ENCODE measurements around the gene AFF1. TPM values are rescaled to one million over a fixed set of nuclear protein-coding genes. Genes with fewer than 3 reads are reported as not detected.
A peak's percentile ranks its signal among the peaks of the same experiment; 100 is the strongest.

Gene AFF1
- total RNA-seq, 1 donor from 2014 or later, result 89.3 TPM

GRCh38 chr4:87019898-87020297, 85.1 kb downstream of the AFF1 start:
- Mint-ChIP-seq H3K27ac (peak overlapping the region; percentile 65), H3K4me3 (ENCODE audit: low read depth) (no peak overlapping the region), H3K4me1 (ENCODE audit: low read depth) (peaks cover 60% of the 10 kb centered on the region), H3K27me3 (no peaks in the 10 kb centered on the region), H3K36me3 (ENCODE audit: insufficient read depth) (peaks cover 2% of the 10 kb centered on the region), H3K9me3 (ENCODE audit: low read depth) (peaks cover 3% of the 10 kb centered on the region)
- no peak for DNase-seq (ENCODE audit: low spot score, unreplicated experiment)
- TF ChIP-seq CTCF (IDR thresholded peaks at IDR 0.05; ENCODE audit: unreplicated experiment), result no peak

GRCh38 chr4:87024201-87024600, 89.4 kb downstream of the AFF1 start:
- no peak for DNase-seq (ENCODE audit: low spot score, unreplicated experiment)
- Mint-ChIP-seq H3K36me3 (ENCODE audit: insufficient read depth) (peaks cover 1% of the 10 kb centered on the region), H3K4me1 (ENCODE audit: low read depth) (peaks cover 57% of the 10 kb centered on the region), H3K27me3 (no peaks in the 10 kb centered on the region), H3K4me3 (ENCODE audit: low read depth) (no peak overlapping the region), H3K9me3 (ENCODE audit: low read depth) (peaks cover 3% of the 10 kb centered on the region), H3K27ac (peak overlapping the region; percentile 54)
- TF ChIP-seq CTCF (IDR thresholded peaks at IDR 0.05; ENCODE audit: unreplicated experiment), result no peak

- no peak for TF ChIP-seq CTCF (IDR thresholded peaks at IDR 0.05; ENCODE audit: unreplicated experiment)
- no peaks in the 10 kb centered on the region for H3K27me3 Mint-ChIP-seq
- DNase-seq (ENCODE audit: low spot score, unreplicated experiment), result no peak
- H3K4me3 Mint-ChIP-seq (ENCODE audit: low read depth), result no peak overlapping the region
- H3K9me3 Mint-ChIP-seq (ENCODE audit: low read depth), result peaks cover 2% of the 10 kb centered on the region
- peak overlapping the region; percentile 95 for H3K27ac Mint-ChIP-seq
- H3K4me1 Mint-ChIP-seq (ENCODE audit: low read depth), result peaks cover 56% of the 10 kb centered on the region
- H3K36me3 Mint-ChIP-seq (ENCODE audit: insufficient read depth), result peaks cover 1% of the 10 kb centered on the region
Measured at GRCh38 chr4:87025023-87025613, 90.3 kb downstream of the AFF1 start.

- Mint-ChIP-seq H3K27me3 (no peaks in the 10 kb centered on the region), H3K36me3 (ENCODE audit: insufficient read depth) (peaks cover 1% of the 10 kb centered on the region), H3K4me3 (ENCODE audit: low read depth) (peak overlapping the region; percentile 17), H3K9me3 (ENCODE audit: low read depth) (no peaks in the 10 kb centered on the region), H3K4me1 (ENCODE audit: low read depth) (peaks cover 54% of the 10 kb centered on the region), H3K27ac (peak overlapping the region; percentile 95)
- no peak for DNase-seq (ENCODE audit: low spot score, unreplicated experiment)
- no peak for TF ChIP-seq CTCF (IDR thresholded peaks at IDR 0.05; ENCODE audit: unreplicated experiment)
Measured at GRCh38 chr4:87025614-87026041, 90.8 kb downstream of the AFF1 start.

- no peak overlapping the region for H3K4me3 Mint-ChIP-seq (ENCODE audit: low read depth)
- H3K9me3 Mint-ChIP-seq (ENCODE audit: low read depth), result no peaks in the 10 kb centered on the region
- H3K27me3 Mint-ChIP-seq, result no peaks in the 10 kb centered on the region
- no peak for DNase-seq (ENCODE audit: low spot score, unreplicated experiment)
- no peak for TF ChIP-seq CTCF (IDR thresholded peaks at IDR 0.05; ENCODE audit: unreplicated experiment)
- H3K4me1 Mint-ChIP-seq (ENCODE audit: low read depth), result peaks cover 51% of the 10 kb centered on the region
- no peaks in the 10 kb centered on the region for H3K36me3 Mint-ChIP-seq (ENCODE audit: insufficient read depth)
- H3K27ac Mint-ChIP-seq, result no peak overlapping the region
Measured at GRCh38 chr4:87026800-87027495, 92.1 kb downstream of the AFF1 start.

Data from progenitor cell of endocrine pancreas (in vitro differentiated cells).